Right cardiac atrium (tissue), 5 donors: ENCODE data around the gene CCR5AS. TPM values are rescaled to one million over a fixed set of nuclear protein-coding genes. Genes with fewer than 3 reads are reported as not detected.
"Not testable (repeated sequence)": the region's sequence is repeated elsewhere in the genome, so short reads cannot be mapped to it uniquely, and the experiment has no call there.

ENCODE experiments used
- ATAC-seq, 2 donors: fragments of 200-7000 bp; cut with Tn5 transposase; one replicate each; pipeline versions ENCODE4 v1.8.0 to v1.9.1; 2020; ENCODE audit warnings: moderate library complexity in 2 of 2, mild to moderate bottlenecking in 1 of 2
- DNase-seq, 3 donors: peaks; one replicate each; pipeline ENCODE4 v3.0.0-alpha.2; 2020
- H3K27ac ChIP-seq: one replicate; pipeline ENCODE4 v1.5.1; 2013; ENCODE audit warnings: mild to moderate bottlenecking, low read length, control low read depth, moderate library complexity
- H3K27me3 ChIP-seq: one replicate; pipeline ENCODE4 v1.6.1; 2013; ENCODE audit not compliant: control insufficient read depth, insufficient read depth
- H3K4me1 ChIP-seq: one replicate; pipeline ENCODE4 v1.6.1; 2013; ENCODE audit warnings: low read length; ENCODE audit not compliant: control insufficient read depth, insufficient read depth
- H3K4me3 ChIP-seq: one replicate; pipeline ENCODE4 v1.5.1; 2013; ENCODE audit warnings: low read length, control low read depth
- H3K9me3 ChIP-seq: one replicate; pipeline ENCODE4 v1.6.1; 2013; ENCODE audit warnings: low read length; ENCODE audit not compliant: control insufficient read depth
- WGBS: extraction: QIAGEN DNeasy Blood & Tissue Kit; methylation state at CpG from one replicate; pipeline ENCODE4 v1.1.7; 2013; 5-methylcytosine and 5-hydroxymethylcytosine counted together
- intact Hi-C, 4 donors: fragments of 100-400 bp; cut with DNase I; formaldehyde crosslinking; loops; one replicate each; pipeline versions ENCODE4 v1.11.0 to v1.14.0; 2022 to 2023
- polyA plus RNA-seq: library from polyadenylated mRNA; stranded (reverse); fragments of 200-250 nt; gene quantifications from one replicate; pipeline ENCODE4 v1.2.3, GENCODE V29; 2013
- total RNA-seq, 4 donors: library from RNA; stranded (reverse); fragmentation: NEBNext Ultra II Directional; extraction: Animal tissue kit (Norgen Biotek cat#: 25700); gene quantifications; one replicate each; pipeline ENCODE4 v1.2.1, GENCODE V29; 2021
- donor health status: healthy with polysubstance abuse.
- donor health status: DM: no; HTN: yes; CAD: no.
- donor health status: DM: no; HTN: no; CAD: no.
- donor health status: DM: no; HTN: yes; CAD: no; lungs with severe emphysema.
- donor health status: DM: yes; HTN: yes; CAD: no.

Gene CCR5AS

DNA sequence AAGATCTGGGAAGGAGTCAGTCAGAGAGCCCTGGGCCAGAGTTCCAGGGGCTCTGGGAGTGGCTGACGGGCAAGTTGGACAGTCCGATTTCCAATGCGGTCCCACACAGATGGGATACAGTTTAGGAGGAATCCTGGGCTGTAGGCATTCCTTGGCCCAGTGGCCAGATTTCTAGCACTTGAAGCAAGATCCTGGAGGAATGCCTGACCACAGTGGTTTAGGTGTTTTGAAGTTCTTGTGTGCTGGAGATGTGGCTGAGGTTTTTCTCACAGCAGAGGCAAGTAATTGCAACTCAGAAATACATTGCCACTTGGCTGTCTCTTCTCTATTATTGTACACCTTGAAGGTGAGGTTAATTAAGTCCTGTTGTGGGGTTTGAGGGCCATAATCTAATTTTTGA lies 76.2 kb downstream of the CCR5AS start:
- H3K27ac ChIP-seq, intact Hi-C loops, H3K4me3 ChIP-seq, H3K9me3 ChIP-seq, H3K27me3 ChIP-seq, H3K4me1 ChIP-seq, ATAC-seq, DNase-seq: not testable (repeated sequence)
- 92% methylated on average over 3 of the region's 3 CpGs for WGBS

- Histone ChIP-seq H3K4me3 (no peak overlapping the region), H3K27me3 (peaks cover 2% of the 10 kb centered on the region), H3K4me1 (no peaks in the 10 kb centered on the region), H3K9me3 (no peaks in the 10 kb centered on the region), H3K27ac (no peak overlapping the region)
- intact Hi-C loops, result no loop called here
- DNase-seq, result no peak
- no peak for ATAC-seq
- 73% methylated on average over 1 of the region's 1 CpG for WGBS
Observed at GRCh38 chr3:46325645-46326300, 81.1 kb downstream of the CCR5AS start.

- Histone ChIP-seq H3K9me3 (no peaks in the 10 kb centered on the region), H3K4me1 (no peaks in the 10 kb centered on the region), H3K4me3 (no peak overlapping the region), H3K27me3 (peaks cover 5% of the 10 kb centered on the region), H3K27ac (no peak overlapping the region)
- DNase-seq (no peak), ATAC-seq (no peak)
- WGBS, result 73% methylated on average over 2 of the region's 2 CpGs
- intact Hi-C loops, result no loop called here
Observed at GRCh38 chr3:46324036-46324435, 82.8 kb downstream of the CCR5AS start.

DNA sequence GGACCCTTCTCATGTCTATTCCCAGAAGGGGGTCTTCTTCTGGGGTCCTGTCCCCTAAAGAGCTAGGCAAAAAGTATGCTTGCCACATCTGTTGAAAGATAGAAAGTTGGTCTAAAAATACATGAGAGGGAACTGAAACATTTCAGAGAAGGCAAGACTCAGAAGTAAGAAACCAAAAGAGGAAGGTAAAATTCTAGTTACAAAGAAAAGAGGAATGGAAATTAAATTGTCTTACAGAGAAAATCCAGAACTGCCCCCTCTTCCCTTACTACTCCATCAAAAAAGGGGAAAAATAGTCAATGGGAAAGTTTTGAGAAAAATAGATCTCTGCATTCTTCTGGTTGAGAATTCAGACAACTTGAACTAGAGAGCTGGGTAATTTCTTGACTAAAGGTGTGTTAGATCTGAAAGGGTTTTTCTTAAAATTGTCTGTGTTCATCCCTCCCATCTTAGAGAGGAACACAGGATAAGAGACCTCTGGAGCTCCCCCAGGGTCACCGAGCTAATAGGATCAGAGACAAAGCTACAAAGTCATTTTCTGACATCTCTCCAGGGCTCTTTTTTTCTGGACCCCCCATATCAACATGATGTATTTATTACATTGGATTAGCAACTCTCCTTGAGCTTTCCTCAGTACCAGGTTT lies 85.3 kb downstream of the CCR5AS start:
- intact Hi-C loops, result no loop called here
- Histone ChIP-seq H3K9me3 (no peaks in the 10 kb centered on the region), H3K4me1 (no peaks in the 10 kb centered on the region), H3K27ac (no peak overlapping the region), H3K4me3 (no peak overlapping the region), H3K27me3 (peaks cover 5% of the 10 kb centered on the region)
- DNase-seq, result no peak
- ATAC-seq, result no peak
- WGBS, result 62% methylated on average over 1 of the region's 1 CpG

DNA sequence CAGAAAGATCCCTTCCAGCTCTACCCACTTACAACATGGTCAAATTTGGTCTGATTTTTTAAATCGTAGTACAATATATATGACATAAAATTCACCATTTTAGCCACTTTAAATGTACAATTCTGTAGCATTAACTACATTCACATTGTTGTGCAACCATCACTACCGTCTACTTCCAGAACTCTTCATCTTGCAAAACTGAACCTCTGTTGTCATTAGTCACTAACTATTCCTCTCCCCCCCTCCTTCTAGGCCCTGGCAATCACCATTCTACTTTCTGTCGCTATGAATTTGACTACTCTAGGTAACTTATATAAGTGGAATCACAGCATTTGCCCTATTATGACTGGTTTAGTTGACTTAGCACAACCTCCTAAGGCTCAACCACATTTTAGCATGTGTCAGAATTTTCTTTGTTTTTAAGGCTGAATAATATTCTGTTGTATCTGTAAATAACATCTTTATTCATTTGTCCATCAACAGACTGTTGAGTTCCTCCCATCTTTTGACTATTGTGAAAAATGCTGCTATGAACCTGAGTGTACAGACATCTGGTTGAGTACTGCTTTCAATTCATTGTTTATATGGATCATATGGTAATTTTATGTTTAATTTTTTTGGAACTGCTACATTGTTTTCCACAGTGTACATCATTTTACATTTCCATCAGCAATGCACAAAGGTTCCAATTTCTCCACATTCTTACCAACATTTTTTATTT lies 88.5 kb downstream of the CCR5AS start:
- DNase-seq (no peak), ATAC-seq (no peak)
- 78% methylated on average over 3 of the region's 3 CpGs for WGBS
- intact Hi-C loops, result no loop called here
- H3K27me3 ChIP-seq, result peaks cover 5% of the 10 kb centered on the region
- H3K9me3 ChIP-seq, result no peaks in the 10 kb centered on the region
- H3K4me1 ChIP-seq, result no peaks in the 10 kb centered on the region
- no peak overlapping the region for H3K4me3 ChIP-seq
- H3K27ac ChIP-seq, result no peak overlapping the region

DNA sequence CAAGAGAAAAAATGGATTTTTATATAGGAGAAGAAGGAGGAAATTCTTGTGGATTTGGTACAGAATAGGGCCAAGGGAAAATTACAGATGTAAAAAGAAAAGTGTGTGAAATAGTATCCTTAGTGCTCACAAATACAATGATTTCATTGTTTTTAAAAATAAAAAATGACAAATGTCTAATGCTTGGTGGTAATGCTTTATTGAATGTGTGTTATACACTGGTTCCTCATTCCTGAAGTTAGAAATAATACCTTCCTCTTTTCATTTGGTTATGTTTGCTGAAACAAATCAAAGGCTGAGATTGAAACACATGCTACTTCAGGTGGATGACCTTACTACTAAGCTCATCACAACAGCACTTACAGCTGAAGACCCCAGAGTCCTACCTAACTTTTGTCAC lies 90.7 kb downstream of the CCR5AS start:
- intact Hi-C loops, result no loop called here
- DNase-seq (no peak), ATAC-seq (no peak)
- peaks cover 3% of the 10 kb centered on the region for H3K27me3 ChIP-seq
- no peaks in the 10 kb centered on the region for H3K4me1 ChIP-seq
- H3K9me3 ChIP-seq, result no peaks in the 10 kb centered on the region
- H3K4me3 ChIP-seq, result no peak overlapping the region
- H3K27ac ChIP-seq, result no peak overlapping the region

DNA sequence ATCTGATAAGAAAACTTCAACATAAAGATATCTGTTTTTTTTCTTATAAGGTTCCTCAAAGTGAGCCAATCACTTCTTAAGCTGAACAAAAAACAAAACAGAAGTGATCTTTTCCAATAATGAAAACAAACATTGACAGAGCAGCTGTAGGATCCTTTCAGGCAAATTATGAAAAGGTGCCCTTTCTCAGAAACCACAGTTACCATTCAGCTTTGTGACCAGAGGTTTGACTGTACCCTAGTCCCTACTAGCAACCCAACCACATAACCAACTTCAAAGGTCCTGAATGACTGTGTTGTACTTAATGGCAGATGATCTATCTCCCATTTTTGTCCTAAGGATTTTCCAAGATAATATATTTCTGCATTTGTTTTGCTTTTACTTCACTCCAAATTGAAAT lies 92.3 kb downstream of the CCR5AS start:
- intact Hi-C loops, result no loop called here
- no peak for ATAC-seq
- Histone ChIP-seq H3K27ac (no peak overlapping the region), H3K4me1 (no peaks in the 10 kb centered on the region), H3K4me3 (no peak overlapping the region), H3K9me3 (no peaks in the 10 kb centered on the region), H3K27me3 (no peaks in the 10 kb centered on the region)
- no peak for DNase-seq

Other genes starting within 250 kb of the CCR5AS start
- gene CCR1, start 198.8 kb downstream of the CCR5AS start, total RNA-seq, result 10 to 100 TPM in 1 of 4 donors, 1 to 10 TPM in 3; 4.2 to 10.7 (median 6.1) TPM
- gene CCR1, start 198.8 kb downstream of the CCR5AS start, polyA plus RNA-seq, result 1.3 TPM
- not detected for gene CCR3, start 164.6 kb downstream of the CCR5AS start, total RNA-seq
- not detected for gene CCR3, start 164.6 kb downstream of the CCR5AS start, polyA plus RNA-seq
- gene CCR2, start 53.0 kb downstream of the CCR5AS start, total RNA-seq, result 1 to 10 TPM in 3 of 4 donors, under 1 TPM in 1; 0.42 to 2.5 (median 1.7) TPM
- 0.43 TPM for gene CCR2, start 53.0 kb downstream of the CCR5AS start, polyA plus RNA-seq
- 1 to 10 TPM in 2 of 4 donors, under 1 TPM in 2; 0.68 to 1.7 (median 0.99) TPM for gene CCR5, start 36.1 kb downstream of the CCR5AS start, total RNA-seq
- gene CCR5, start 36.1 kb downstream of the CCR5AS start, polyA plus RNA-seq, result 0.27 TPM
- 1 to 10 TPM; 1.4 to 3.1 (median 2.4) TPM for gene CCRL2, start 193 bp upstream of the CCR5AS start, total RNA-seq
- gene CCRL2, start 193 bp upstream of the CCR5AS start, polyA plus RNA-seq, result 1.7 TPM
- gene LTF, start 57.8 kb upstream of the CCR5AS start, total RNA-seq, result 1 to 10 TPM in 3 of 4 donors, under 1 TPM in 1; 0.71 to 5.5 (median 2.2) TPM
- 1.00 TPM for gene LTF, start 57.8 kb upstream of the CCR5AS start, polyA plus RNA-seq
- gene RTP3, start 90.9 kb upstream of the CCR5AS start, total RNA-seq, result not detected
- gene RTP3, start 90.9 kb upstream of the CCR5AS start, polyA plus RNA-seq, result not detected
- 10 to 100 TPM in 3 of 4 donors, 1 to 10 TPM in 1; 8.9 to 26.0 (median 15.0) TPM for gene LRRC2, start 159.2 kb upstream of the CCR5AS start, total RNA-seq
- gene LRRC2, start 159.2 kb upstream of the CCR5AS start, polyA plus RNA-seq, result 9.9 TPM
- not detected for gene FAM240A, start 205.5 kb upstream of the CCR5AS start, total RNA-seq
- gene FAM240A, start 205.5 kb upstream of the CCR5AS start, polyA plus RNA-seq, result not detected